Panc1 (cell line): ENCODE results near the gene ASCC3.

Experiments
- CTCF ChIP-seq: fragments of 450-650 bp; IDR thresholded peaks from 2 replicates; pipeline ENCODE4 v1.5.1; 2017; ENCODE audit warnings: mild to moderate bottlenecking
- POLR2AphosphoS5 ChIP-seq: IDR thresholded peaks from 2 replicates; pipeline ENCODE4 v1.6.1; 2012; ENCODE audit warnings: mild to moderate bottlenecking, low read depth, low read length, moderate library complexity
- REST ChIP-seq, 2 experiments: IDR thresholded peaks; 2 replicates each; pipeline ENCODE4 v1.6.1; 2011 to 2012; ENCODE audit warnings: low read depth in 2 of 2, control low read depth in 1 of 2, low read length in 1 of 2, mild to moderate bottlenecking in 1 of 2, moderate library complexity in 1 of 2; ENCODE audit not compliant: insufficient read depth in 1 of 2
- TCF7L2 ChIP-seq: IDR thresholded peaks from 2 replicates; pipeline ENCODE4 v1.6.1; 2011; ENCODE audit warnings: mild to moderate bottlenecking, low read depth, low read length, inconsistent platforms

GRCh38 chr6:100686216-100686615 is 194.9 kb downstream of the ASCC3 start:
- no peak for TF ChIP-seq CTCF
- no peak for TF ChIP-seq TCF7L2
- no peak for TF ChIP-seq POLR2AphosphoS5
- TF ChIP-seq REST (IDR thresholded peaks at IDR 0.05; ENCODE audit: insufficient read depth in 1 of 2, low read depth in 2 of 2, low read length in 1 of 2), result no peak
